Liver (tissue), 3 donors: ENCODE measurements around the gene LYPD5.
"Not testable (repeated sequence)": the region's sequence is repeated elsewhere in the genome, so short reads cannot be mapped to it uniquely, and the experiment has no call there.

Experiments used
- ATF3 ChIP-seq: IDR thresholded peaks from 2 replicates; pipeline ENCODE4 v1.6.1; 2016; ENCODE audit warnings: antibody characterized with exemption
- CTCF ChIP-seq: fragments of 150-350 bp; IDR thresholded peaks from 2 replicates; pipeline ENCODE4 v1.5.1; 2017; ENCODE audit warnings: improper control_type of control experiment, low read depth, low read length; ENCODE audit not compliant: missing input control
- EGR1 ChIP-seq, 2 donors: IDR thresholded peaks; 2 replicates each; pipeline ENCODE4 v1.6.1; 2016 to 2018; ENCODE audit warnings: antibody characterized with exemption in 2 of 2, low read depth in 2 of 2
- FOXA2 ChIP-seq: IDR thresholded peaks from 2 replicates; pipeline ENCODE4 v1.6.1; 2016; ENCODE audit warnings: antibody characterized with exemption
- MAX ChIP-seq: IDR thresholded peaks from 2 replicates; pipeline ENCODE4 v1.6.1; 2016; ENCODE audit warnings: antibody characterized with exemption
- REST ChIP-seq: IDR thresholded peaks from 2 replicates; pipeline ENCODE4 v1.6.1; 2016; ENCODE audit warnings: antibody characterized with exemption, mild to moderate bottlenecking
- donor health status: healthy.
- donor health status: healthy.

GRCh38 chr19:43774940-43775258 is 27.3 kb downstream of the LYPD5 start:
- TF ChIP-seq CTCF; MAX; FOXA2; ATF3; EGR1 (IDR thresholded peaks at IDR 0.05; ENCODE audit: low read depth in 2 of 2); REST: not testable (repeated sequence)
